Natural killer cell (primary cell): ENCODE results near the gene DNAJC4. TPM values are rescaled to one million over a fixed set of nuclear protein-coding genes. Genes with fewer than 3 reads are reported as not detected.

Source experiments
- ATAC-seq, 3 donors: fragments of 150-1000 bp in 2 of 3; fragments of 200-7000 bp in 1 of 3; cut with Tn5 transposase; 1 replicate in 1 of 3; 2 replicates in 2 of 3; pipeline ENCODE4 v1.10.0; 2021; ENCODE audit warnings: mild to moderate bottlenecking in 2 of 3, moderate library complexity in 2 of 3
- DNase-seq, 2 donors: peaks; one replicate each; pipeline versions ENCODE4 v3.0.0 to v3.0.0-alpha.2; 2013 to 2021; ENCODE audit warnings: mixed read lengths in 1 of 2
- H3K27ac ChIP-seq: one replicate; pipeline ENCODE4 v1.5.1; 2013; ENCODE audit warnings: mild to moderate bottlenecking, low read length
- H3K27me3 ChIP-seq: one replicate; pipeline ENCODE4 v1.6.1; 2013; ENCODE audit warnings: low read length; ENCODE audit not compliant: control insufficient read depth, insufficient read depth
- H3K36me3 ChIP-seq: one replicate; pipeline ENCODE4 v1.6.1; 2013; ENCODE audit warnings: low read length; ENCODE audit not compliant: control insufficient read depth, insufficient read depth
- H3K4me1 ChIP-seq: one replicate; pipeline ENCODE4 v1.6.1; 2013; ENCODE audit warnings: low read length; ENCODE audit not compliant: control insufficient read depth, insufficient read depth
- H3K4me3 ChIP-seq: one replicate; pipeline ENCODE4 v1.5.1; 2013; ENCODE audit warnings: low read length
- H3K9me3 ChIP-seq: one replicate; pipeline ENCODE4 v1.6.1; 2013; ENCODE audit warnings: low read length; ENCODE audit not compliant: control insufficient read depth, insufficient read depth
- H3K27ac Mint-ChIP-seq, 2 donors: one replicate each; pipeline ENCODE4 v1.8.0; 2022; ENCODE audit warnings: mild to moderate bottlenecking in 2 of 2, mixed read lengths in 2 of 2, moderate library complexity in 1 of 2
- H3K27me3 Mint-ChIP-seq, 2 donors: one replicate each; pipeline ENCODE4 v1.8.0; 2022; ENCODE audit warnings: low read depth in 2 of 2, mixed read lengths in 2 of 2
- H3K36me3 Mint-ChIP-seq: one replicate; pipeline ENCODE4 v1.8.0; 2022; ENCODE audit warnings: mixed read lengths
- H3K4me1 Mint-ChIP-seq, 2 donors: one replicate each; pipeline ENCODE4 v1.8.0; 2022; ENCODE audit warnings: mixed read lengths in 2 of 2
- H3K4me3 Mint-ChIP-seq: one replicate; pipeline ENCODE4 v1.8.0; 2022; ENCODE audit warnings: mild to moderate bottlenecking, moderate library complexity, mixed read lengths
- H3K9me3 Mint-ChIP-seq, 2 donors: one replicate each; pipeline ENCODE4 v1.8.0; 2022; ENCODE audit warnings: mixed read lengths in 2 of 2
- CTCF ChIP-seq: fragments of 200-600 bp; IDR thresholded peaks from one replicate; pipeline ENCODE4 v1.8.0; 2022; ENCODE audit warnings: antibody characterized with exemption
- WGBS: methylation state at CpG from one replicate; pipeline ENCODE4 v1.1.7; 2013; ENCODE audit warnings: missing lambda C conversion rate; ENCODE audit not compliant: insufficient coverage; 5-methylcytosine and 5-hydroxymethylcytosine counted together
- intact Hi-C: fragments of 100-400 bp; cut with micrococcal nuclease; formaldehyde crosslinking; loops from one replicate; pipeline ENCODE4 v1.14.2; 2022
- total RNA-seq, 4 donors: library from RNA; stranded (reverse); fragments of 120-200 nt in 1 of 4; gene quantifications; one replicate each; pipeline versions ENCODE4 v1.2.3 to v1.2.4, GENCODE V29; 2013 to 2022

DNAJC4 gene
- total RNA-seq, 3 donors from 2014 or later (not counting 1 experiment from before 2014, with no cell fraction given) = 45.0 to 47.0 (median 46.6) TPM

GRCh38 chr11:64253481-64253880, 23.1 kb downstream of the DNAJC4 start:
- Mint-ChIP-seq H3K27me3 (no peaks in the 10 kb centered on the region), H3K4me1 (peaks cover 0 to 15% of the 10 kb centered on the region in 2 donors), H3K27ac (no peak overlapping the region), H3K4me3 (no peak overlapping the region), H3K9me3 (no peaks in the 10 kb centered on the region), H3K36me3 (no peaks in the 10 kb centered on the region)
- H3K27me3 ChIP-seq = no peaks in the 10 kb centered on the region
- WGBS = 83% methylated on average over 5 of the region's 5 CpGs
- no peak for TF ChIP-seq CTCF
- ATAC-seq = no peak
- H3K4me1 ChIP-seq = peaks cover 27% of the 10 kb centered on the region
- DNase-seq = no peak
- H3K36me3 ChIP-seq = peaks cover 6% of the 10 kb centered on the region
- H3K9me3 ChIP-seq = no peaks in the 10 kb centered on the region
- intact Hi-C loops = no loop called here
- no peak overlapping the region for H3K4me3 ChIP-seq
- no peak overlapping the region for H3K27ac ChIP-seq

- DNase-seq (no peak), ATAC-seq (no peak)
- no peak for TF ChIP-seq CTCF
- Histone ChIP-seq H3K4me1 (peaks cover 27% of the 10 kb centered on the region), H3K9me3 (no peaks in the 10 kb centered on the region), H3K27me3 (no peaks in the 10 kb centered on the region), H3K27ac (no peak overlapping the region), H3K36me3 (peaks cover 6% of the 10 kb centered on the region), H3K4me3 (no peak overlapping the region)
- 97% methylated on average over 7 of the region's 7 CpGs for WGBS
- no peaks in the 10 kb centered on the region for H3K9me3 Mint-ChIP-seq
- H3K36me3 Mint-ChIP-seq = no peaks in the 10 kb centered on the region
- H3K4me3 Mint-ChIP-seq = no peak overlapping the region
- H3K4me1 Mint-ChIP-seq = peaks cover 0 to 12% of the 10 kb centered on the region in 2 donors
- intact Hi-C loops = no loop called here
- no peaks in the 10 kb centered on the region for H3K27me3 Mint-ChIP-seq
- H3K27ac Mint-ChIP-seq = no peak overlapping the region
These were observed 24.0 kb downstream of the DNAJC4 start for GRCh38 chr11:64254326-64254725.

GRCh38 chr11:64255135-64256128, 25.1 kb downstream of the DNAJC4 start:
- Histone ChIP-seq H3K36me3 (peaks cover 6% of the 10 kb centered on the region), H3K4me3 (no peak overlapping the region), H3K9me3 (no peaks in the 10 kb centered on the region), H3K27ac (no peak overlapping the region), H3K27me3 (no peaks in the 10 kb centered on the region), H3K4me1 (peaks cover 25% of the 10 kb centered on the region)
- TF ChIP-seq CTCF = no peak
- no peak for DNase-seq
- peaks cover 0 to 19% of the 10 kb centered on the region in 2 donors for H3K4me1 Mint-ChIP-seq
- no peaks in the 10 kb centered on the region for H3K36me3 Mint-ChIP-seq
- H3K27me3 Mint-ChIP-seq = no peaks in the 10 kb centered on the region
- H3K27ac Mint-ChIP-seq = no peak overlapping the region
- no peaks in the 10 kb centered on the region for H3K9me3 Mint-ChIP-seq
- WGBS = 95% methylated on average over 35 of the region's 35 CpGs
- no peak for ATAC-seq
- no peak overlapping the region for H3K4me3 Mint-ChIP-seq
- intact Hi-C loops = no loop called here
